D721Med (cell line): Measurements from ENCODE around the gene BPIFA3.

Source experiments
- DNase-seq: peaks from one replicate; pipeline ENCODE4 v3.0.0; 2011; ENCODE audit warnings: low spot score; ENCODE audit not compliant: insufficient read length
- FAIRE-seq: peaks from 2 replicates; lab custom pipeline; 2011; peaks lifted over from hg19 to GRCh38; lab: Jason Lieb, UNC
- TF ChIP-seq, protein P1 (sequence below): IDR thresholded peaks from 2 replicates; pipeline ENCODE4 v1.5.1; 2012; ENCODE audit warnings: mild to moderate bottlenecking, control low read depth; ENCODE audit not compliant: insufficient read depth; ENCODE audit errors: missing control alignments

The BPIFA3 gene

DNA sequence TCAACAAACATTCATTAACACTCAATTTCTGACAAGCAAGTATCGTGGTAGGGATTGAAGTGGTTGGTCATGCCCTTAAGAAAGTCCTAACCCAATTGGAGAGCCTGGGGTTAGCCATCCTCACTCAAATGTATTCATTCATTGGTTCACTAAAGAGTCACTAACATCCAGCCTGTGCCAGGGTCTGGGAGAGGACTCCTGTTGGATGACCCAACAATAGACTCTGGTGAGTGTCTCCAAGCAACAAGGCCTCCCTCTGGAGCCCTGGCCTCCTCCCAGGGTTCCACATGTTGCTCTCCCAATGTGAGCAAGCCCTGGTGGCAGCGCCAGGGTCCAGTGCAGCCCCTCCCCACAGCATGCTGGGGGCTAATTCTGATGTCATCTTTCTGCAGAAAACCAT lies at the start of gene BPIFA3:
BPIFA3 (plus strand) TSS at position 301 of the 400 bp plus-strand sequence. CDS start 185 bp downstream, outside the sequence.
- DNase-seq (no peak), FAIRE-seq (no peak)

DNA sequence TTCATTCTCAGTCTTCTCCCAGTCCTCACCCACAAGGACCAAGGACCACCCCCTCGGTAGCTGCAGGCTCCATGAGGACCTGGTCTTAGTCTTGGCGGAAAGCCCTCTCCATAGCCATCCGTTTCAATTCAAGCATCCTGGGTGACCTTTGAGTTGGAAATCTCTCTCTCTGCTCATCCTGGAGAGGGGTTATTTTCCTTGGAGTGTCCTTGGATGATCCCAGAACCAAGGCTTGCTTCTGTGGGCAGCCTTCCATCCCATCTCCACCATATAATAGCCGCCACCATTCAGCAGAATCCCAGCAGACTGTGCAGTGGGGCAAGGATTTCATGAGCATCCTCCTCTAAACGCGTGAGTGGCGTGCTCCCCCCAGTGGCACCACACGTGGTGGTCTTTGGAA lies 49.3 kb upstream of the BPIFA3 start, which contains the start of gene BPIFA2:
BPIFA2 (plus strand) TSS at position 301 of the 400 bp plus-strand sequence. CDS start 987 bp downstream, outside the sequence.
- DNase-seq = no peak
- no peak for FAIRE-seq
- TF ChIP-seq, protein P1, sequence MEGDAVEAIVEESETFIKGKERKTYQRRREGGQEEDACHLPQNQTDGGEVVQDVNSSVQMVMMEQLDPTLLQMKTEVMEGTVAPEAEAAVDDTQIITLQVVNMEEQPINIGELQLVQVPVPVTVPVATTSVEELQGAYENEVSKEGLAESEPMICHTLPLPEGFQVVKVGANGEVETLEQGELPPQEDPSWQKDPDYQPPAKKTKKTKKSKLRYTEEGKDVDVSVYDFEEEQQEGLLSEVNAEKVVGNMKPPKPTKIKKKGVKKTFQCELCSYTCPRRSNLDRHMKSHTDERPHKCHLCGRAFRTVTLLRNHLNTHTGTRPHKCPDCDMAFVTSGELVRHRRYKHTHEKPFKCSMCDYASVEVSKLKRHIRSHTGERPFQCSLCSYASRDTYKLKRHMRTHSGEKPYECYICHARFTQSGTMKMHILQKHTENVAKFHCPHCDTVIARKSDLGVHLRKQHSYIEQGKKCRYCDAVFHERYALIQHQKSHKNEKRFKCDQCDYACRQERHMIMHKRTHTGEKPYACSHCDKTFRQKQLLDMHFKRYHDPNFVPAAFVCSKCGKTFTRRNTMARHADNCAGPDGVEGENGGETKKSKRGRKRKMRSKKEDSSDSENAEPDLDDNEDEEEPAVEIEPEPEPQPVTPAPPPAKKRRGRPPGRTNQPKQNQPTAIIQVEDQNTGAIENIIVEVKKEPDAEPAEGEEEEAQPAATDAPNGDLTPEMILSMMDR = no peak

More for the DNA sequence above, at the start of gene BPIFA3:
- TF ChIP-seq, protein P1 = no peak

DNA sequence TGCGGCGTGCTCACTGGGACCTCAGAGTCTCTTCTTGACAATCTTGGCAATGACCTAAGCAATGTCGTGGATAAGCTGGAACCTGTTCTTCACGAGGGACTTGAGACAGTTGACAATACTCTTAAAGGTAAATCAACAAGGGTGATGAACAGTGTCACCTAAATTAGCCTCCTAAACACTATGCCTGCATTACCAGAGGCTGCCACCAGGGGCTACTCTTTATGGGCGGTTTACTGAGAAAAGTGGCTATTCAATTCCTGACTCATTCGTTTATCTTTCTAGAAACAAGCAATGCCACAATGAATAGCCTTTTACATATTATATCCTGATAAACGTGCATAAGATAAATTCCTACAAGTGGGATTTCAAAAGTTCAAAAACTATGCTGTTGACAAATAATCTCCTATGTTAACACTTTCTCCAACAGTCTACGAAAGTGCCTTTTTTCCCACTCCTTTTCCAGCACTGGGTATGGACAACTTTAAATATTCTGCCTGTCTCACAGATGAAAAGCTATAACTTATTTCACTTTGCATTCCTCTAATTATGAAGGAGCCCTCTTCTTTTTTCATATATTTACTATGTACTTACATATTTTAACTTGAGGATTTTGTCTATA lies 47.9 kb upstream of the BPIFA3 start:
- DNase-seq (no peak), FAIRE-seq (no peak)

DNA sequence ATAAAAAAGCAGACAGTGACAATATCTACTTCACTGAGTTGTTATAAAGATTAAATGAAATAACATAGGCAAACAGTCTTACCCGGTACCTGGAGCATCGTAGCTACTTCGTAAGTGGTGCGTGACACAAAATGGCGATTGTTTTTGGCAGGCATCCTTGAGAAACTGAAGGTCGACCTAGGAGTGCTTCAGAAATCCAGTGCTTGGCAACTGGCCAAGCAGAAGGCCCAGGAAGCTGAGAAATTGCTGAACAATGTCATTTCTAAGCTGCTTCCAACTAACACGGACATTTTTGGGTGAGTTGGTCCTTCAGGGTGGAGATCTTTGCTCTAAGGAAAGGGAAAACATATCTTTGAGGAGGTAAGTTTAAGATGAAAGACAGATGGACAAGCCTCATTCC lies 44.4 kb upstream of the BPIFA3 start:
- FAIRE-seq (no peak), DNase-seq (no peak)
- TF ChIP-seq, protein P1 = no peak

More for the DNA sequence above, 47.9 kb upstream of the BPIFA3 start:
- TF ChIP-seq, protein P1 = peak; percentile 15

DNA sequence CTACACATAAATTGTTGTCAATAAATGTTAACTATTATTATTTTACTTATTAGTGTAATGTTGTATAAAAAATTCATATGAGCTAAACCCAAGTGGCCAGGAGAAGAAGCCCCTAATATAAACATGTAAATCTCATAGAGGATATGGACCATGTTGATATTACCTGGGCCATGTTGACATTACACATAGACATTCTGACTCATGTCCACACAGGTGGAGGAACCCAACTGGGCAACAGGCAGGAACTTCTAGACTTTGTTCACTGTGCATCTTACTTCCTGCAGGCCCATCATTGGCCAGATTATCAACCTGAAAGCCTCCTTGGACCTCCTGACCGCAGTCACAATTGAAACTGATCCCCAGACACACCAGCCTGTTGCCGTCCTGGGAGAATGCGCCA lies 42.0 kb upstream of the BPIFA3 start:
- TF ChIP-seq, protein P1 = no peak
- DNase-seq (no peak), FAIRE-seq (no peak)

DNA sequence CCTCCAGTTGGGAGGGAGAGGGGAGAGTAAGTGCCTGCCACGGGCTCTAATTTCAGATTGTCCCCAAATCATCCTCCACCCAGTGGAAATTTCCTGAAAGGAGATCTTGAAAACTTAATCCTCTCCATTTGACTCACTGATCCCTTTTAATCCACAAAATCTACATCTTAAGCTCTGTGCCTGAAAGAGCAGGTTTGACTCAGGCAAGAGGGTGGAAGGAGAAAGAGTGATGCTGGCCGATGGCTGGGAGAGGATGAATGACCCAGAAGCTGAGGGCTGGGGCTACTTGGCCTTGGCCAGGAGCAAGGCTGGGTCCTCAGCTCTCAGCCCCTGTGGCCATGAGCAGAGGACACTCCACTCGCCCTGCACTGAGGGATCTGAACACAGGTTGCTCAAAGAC lies 41.1 kb upstream of the BPIFA3 start:
- FAIRE-seq = peak; percentile 74
- peak; percentile 40 for DNase-seq
- TF ChIP-seq, protein P1 = no peak

DNA sequence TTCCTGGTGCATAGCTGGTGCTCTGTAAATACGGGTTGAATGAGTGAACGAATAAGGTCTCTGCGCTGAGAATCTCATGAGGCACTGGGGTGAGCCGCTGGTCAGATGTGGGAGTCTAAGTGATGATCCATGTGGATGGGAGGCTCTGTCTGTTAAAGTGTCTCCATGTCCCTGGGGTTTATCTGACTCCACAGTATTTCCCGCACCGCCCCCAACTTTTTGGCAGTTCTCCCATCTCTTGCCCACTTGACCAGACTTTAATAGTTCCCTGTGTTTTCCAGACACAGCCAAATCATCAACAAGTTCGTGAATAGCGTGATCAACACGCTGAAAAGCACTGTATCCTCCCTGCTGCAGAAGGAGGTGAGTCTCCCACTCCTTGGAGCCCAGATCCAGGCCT lies 39.3 kb upstream of the BPIFA3 start:
- TF ChIP-seq, protein P1 = no peak
- DNase-seq = no peak
- FAIRE-seq = no peak
